Stomach (tissue), 4 donors: ENCODE measurements around the gene MCF2L2.

Experiments
- POLR2AphosphoS5 ChIP-seq, 3 donors: sonication (generic); formaldehyde crosslinking; IDR thresholded peaks; one replicate each; pipeline ENCODE4 v1.6.1; 2016; ENCODE audit warnings: antibody characterized with exemption in 3 of 3
- TF ChIP-seq, protein P1 (sequence below), 7 experiments: fragments of 450-650 bp in 4 of 7; fragments of 200-600 bp in 3 of 7; sonication (generic) in 3 of 7; IDR thresholded peaks; one replicate each; pipeline ENCODE4 v1.5.1; 2016 to 2019; ENCODE audit warnings: antibody characterized with exemption in 7 of 7, control low read depth in 2 of 7, mild to moderate bottlenecking in 1 of 7

DNA sequence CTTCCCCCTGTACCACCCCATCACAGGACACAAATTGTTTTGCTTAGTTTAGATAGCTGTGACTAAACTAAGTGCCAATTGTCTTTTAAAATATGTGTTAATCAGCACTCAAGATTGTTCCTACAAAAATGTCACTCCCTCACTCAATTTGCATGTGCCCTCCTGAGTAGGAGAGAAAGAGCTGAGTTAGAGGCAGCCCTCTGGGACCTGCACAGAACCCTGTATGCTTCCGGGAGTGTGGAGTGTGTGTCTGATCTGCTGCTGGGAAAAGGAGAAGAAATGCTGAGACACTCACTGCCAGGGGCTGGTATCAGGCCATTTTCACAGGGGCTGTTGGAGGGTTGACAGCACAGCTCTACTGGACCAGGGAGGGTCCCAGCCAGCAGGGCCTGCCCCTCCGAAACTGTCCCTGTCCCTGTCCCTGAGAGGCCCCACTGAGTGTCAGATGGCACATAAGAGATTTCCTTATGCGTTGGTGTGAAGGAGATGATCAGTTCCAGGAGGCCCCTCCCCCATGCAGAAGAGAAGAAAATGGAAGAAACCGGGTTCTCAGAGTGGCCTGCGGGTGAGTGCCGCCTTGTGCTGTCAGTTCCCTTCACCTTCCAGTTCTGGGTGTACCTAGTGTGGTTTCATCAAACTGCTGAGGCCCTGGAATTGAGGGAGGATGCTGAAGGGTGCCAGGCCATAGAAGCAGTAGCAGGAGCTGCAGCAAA is 179.3 kb downstream of the MCF2L2 start:
- no peak for TF ChIP-seq POLR2AphosphoS5 (IDR thresholded peaks at IDR 0.05)
- TF ChIP-seq, protein P1, sequence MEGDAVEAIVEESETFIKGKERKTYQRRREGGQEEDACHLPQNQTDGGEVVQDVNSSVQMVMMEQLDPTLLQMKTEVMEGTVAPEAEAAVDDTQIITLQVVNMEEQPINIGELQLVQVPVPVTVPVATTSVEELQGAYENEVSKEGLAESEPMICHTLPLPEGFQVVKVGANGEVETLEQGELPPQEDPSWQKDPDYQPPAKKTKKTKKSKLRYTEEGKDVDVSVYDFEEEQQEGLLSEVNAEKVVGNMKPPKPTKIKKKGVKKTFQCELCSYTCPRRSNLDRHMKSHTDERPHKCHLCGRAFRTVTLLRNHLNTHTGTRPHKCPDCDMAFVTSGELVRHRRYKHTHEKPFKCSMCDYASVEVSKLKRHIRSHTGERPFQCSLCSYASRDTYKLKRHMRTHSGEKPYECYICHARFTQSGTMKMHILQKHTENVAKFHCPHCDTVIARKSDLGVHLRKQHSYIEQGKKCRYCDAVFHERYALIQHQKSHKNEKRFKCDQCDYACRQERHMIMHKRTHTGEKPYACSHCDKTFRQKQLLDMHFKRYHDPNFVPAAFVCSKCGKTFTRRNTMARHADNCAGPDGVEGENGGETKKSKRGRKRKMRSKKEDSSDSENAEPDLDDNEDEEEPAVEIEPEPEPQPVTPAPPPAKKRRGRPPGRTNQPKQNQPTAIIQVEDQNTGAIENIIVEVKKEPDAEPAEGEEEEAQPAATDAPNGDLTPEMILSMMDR (IDR thresholded peaks at IDR 0.05): no peak
